Duodenal mucosa (tissue), 2 donors: ENCODE data around the gene LARP6.

Source experiments
- H3K27ac ChIP-seq: one replicate; pipeline ENCODE4 v1.7.0; 2013; ENCODE audit warnings: low read depth, low read length
- H3K27me3 ChIP-seq, 2 donors: one replicate each; pipeline ENCODE4 v1.7.0; 2013; ENCODE audit warnings: low read length in 2 of 2, control low read depth in 1 of 2; ENCODE audit not compliant: insufficient read depth in 2 of 2, control insufficient read depth in 1 of 2
- H3K36me3 ChIP-seq, 2 donors: one replicate each; pipeline ENCODE4 v1.7.0; 2013; ENCODE audit warnings: low read length in 2 of 2, control low read depth in 1 of 2; ENCODE audit not compliant: insufficient read depth in 2 of 2, control insufficient read depth in 1 of 2
- H3K4me1 ChIP-seq, 2 donors: one replicate each; pipeline ENCODE4 v1.7.0; 2013; ENCODE audit warnings: low read length in 2 of 2, control low read depth in 1 of 2; ENCODE audit not compliant: insufficient read depth in 2 of 2, control insufficient read depth in 1 of 2
- H3K4me3 ChIP-seq, 2 donors: one replicate each; pipeline ENCODE4 v1.7.0; 2013; ENCODE audit warnings: low read length in 2 of 2, low read depth in 1 of 2
- H3K9ac ChIP-seq, 2 donors: one replicate each; pipeline ENCODE4 v1.7.0; 2013; ENCODE audit warnings: low read length in 2 of 2, low read depth in 1 of 2
- H3K9me3 ChIP-seq, 2 donors: one replicate each; pipeline ENCODE4 v1.7.0; 2013; ENCODE audit warnings: low read length in 2 of 2, control low read depth in 1 of 2; ENCODE audit not compliant: control insufficient read depth in 1 of 2

LARP6 gene

GRCh38 chr15:70851889-70852288 lies 2.1 kb downstream of the LARP6 start:
- no peak overlapping the region for H3K27ac ChIP-seq
- H3K9ac ChIP-seq: no peak overlapping the region
- no peaks in the 10 kb centered on the region for H3K9me3 ChIP-seq
- peaks cover 0 to 3% of the 10 kb centered on the region in 2 donors for H3K4me1 ChIP-seq
- H3K27me3 ChIP-seq: peaks cover 19 to 32% of the 10 kb centered on the region in 2 donors
- H3K36me3 ChIP-seq: no peaks in the 10 kb centered on the region
- H3K4me3 ChIP-seq: no peak overlapping the region

GRCh38 chr15:70845602-70846360 lies 8.2 kb downstream of the LARP6 start:
- Histone ChIP-seq H3K27me3 (no peaks in the 10 kb centered on the region), H3K9me3 (no peaks in the 10 kb centered on the region), H3K9ac (no peak overlapping the region), H3K4me1 (no peaks in the 10 kb centered on the region), H3K4me3 (no peak overlapping the region), H3K36me3 (no peaks in the 10 kb centered on the region), H3K27ac (no peak overlapping the region)

- Histone ChIP-seq H3K27me3 (no peaks in the 10 kb centered on the region), H3K36me3 (no peaks in the 10 kb centered on the region), H3K9ac (no peak overlapping the region), H3K27ac (no peak overlapping the region), H3K4me3 (no peak overlapping the region), H3K9me3 (no peaks in the 10 kb centered on the region), H3K4me1 (no peaks in the 10 kb centered on the region)
These were observed 16.5 kb downstream of the LARP6 start for GRCh38 chr15:70837476-70837875.

- H3K9me3 ChIP-seq: no peaks in the 10 kb centered on the region
- no peaks in the 10 kb centered on the region for H3K27me3 ChIP-seq
- H3K36me3 ChIP-seq: no peaks in the 10 kb centered on the region
- peaks cover 0 to under 1% of the 10 kb centered on the region in 2 donors for H3K4me1 ChIP-seq
- no peak overlapping the region for H3K27ac ChIP-seq
- H3K4me3 ChIP-seq: no peak overlapping the region
- H3K9ac ChIP-seq: no peak overlapping the region
These were observed 18.1 kb downstream of the LARP6 start for GRCh38 chr15:70835841-70836240.

GRCh38 chr15:70835415-70835814 lies 18.5 kb downstream of the LARP6 start:
- Histone ChIP-seq H3K4me1 (peaks cover 0 to 2% of the 10 kb centered on the region in 2 donors), H3K9ac (no peak overlapping the region), H3K9me3 (no peaks in the 10 kb centered on the region), H3K4me3 (no peak overlapping the region), H3K27me3 (no peaks in the 10 kb centered on the region), H3K27ac (no peak overlapping the region), H3K36me3 (no peaks in the 10 kb centered on the region)

DNA sequence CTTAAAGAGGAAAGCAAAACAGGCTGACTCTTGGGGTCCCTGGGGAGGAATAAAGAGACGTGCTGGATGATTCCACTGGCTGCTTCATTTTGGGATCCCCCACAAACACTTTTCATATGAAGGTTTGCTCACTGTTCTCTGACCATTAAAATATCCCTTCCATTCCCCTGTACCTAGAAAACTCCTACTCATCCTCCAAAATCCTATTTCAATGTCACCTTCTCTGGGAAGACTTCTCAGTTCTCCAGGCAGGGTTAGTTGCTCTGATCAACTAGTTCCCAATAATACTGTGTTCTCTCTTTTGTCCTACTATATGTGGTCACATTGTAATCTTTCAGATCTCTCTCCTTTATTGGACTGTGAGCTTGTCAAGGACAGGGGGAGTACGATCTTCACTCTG lies 19.0 kb downstream of the LARP6 start:
- H3K9ac ChIP-seq: no peak overlapping the region
- no peak overlapping the region for H3K4me3 ChIP-seq
- H3K27ac ChIP-seq: no peak overlapping the region
- no peaks in the 10 kb centered on the region for H3K27me3 ChIP-seq
- no peaks in the 10 kb centered on the region for H3K36me3 ChIP-seq
- H3K9me3 ChIP-seq: no peaks in the 10 kb centered on the region
- H3K4me1 ChIP-seq: peaks cover 0 to 2% of the 10 kb centered on the region in 2 donors

DNA sequence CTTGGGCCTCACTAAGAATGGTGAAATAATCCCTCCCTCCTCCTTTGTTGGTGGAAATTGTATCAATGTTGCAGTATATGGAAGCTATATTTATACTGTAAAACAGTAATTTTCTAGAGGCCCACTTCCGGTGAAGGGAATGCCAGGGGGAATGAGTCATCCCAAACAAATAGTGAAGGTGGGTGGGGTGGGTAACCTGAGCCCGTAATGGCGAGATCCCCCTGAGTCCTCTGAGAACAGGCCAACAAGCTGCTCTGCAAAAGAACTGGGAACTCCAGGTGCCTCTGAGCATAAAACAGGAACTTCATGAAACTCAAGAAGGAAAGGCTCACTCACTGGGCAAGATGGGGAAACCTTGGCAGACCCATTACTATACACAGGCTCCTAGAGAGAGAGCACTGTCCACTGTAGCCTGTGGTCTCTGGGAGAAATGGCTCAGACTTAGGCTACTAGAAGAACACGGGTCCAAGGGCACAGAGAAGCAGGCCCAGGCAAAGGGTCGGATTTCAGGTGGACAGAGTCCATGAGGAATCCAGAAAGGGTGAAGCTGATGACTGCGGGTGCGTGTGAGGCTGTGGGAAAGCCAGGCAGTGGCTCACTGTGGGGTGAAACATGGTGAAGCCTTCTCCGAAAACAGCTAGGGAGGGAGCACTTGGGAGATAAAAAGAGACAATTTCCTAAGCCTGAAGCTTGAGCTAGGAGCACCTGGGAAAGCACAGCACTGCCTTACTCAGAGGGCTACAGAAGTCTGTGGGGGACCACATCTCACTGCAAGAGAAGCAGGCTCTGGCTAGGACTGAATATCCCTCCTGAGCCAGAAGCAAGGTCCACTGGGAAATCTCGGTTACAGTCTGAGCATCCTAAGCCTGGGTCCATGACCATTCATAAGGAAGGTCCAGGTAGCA lies 19.8 kb downstream of the LARP6 start:
- Histone ChIP-seq H3K27ac (no peak overlapping the region), H3K27me3 (no peaks in the 10 kb centered on the region), H3K36me3 (no peaks in the 10 kb centered on the region), H3K9me3 (no peaks in the 10 kb centered on the region), H3K4me3 (no peak overlapping the region), H3K9ac (no peak overlapping the region), H3K4me1 (peaks cover 0 to 2% of the 10 kb centered on the region in 2 donors)

GRCh38 chr15:70833422-70833821 lies 20.5 kb downstream of the LARP6 start:
- Histone ChIP-seq H3K27me3 (no peaks in the 10 kb centered on the region), H3K36me3 (no peaks in the 10 kb centered on the region), H3K9ac (no peak overlapping the region), H3K4me1 (peaks cover 0 to 2% of the 10 kb centered on the region in 2 donors), H3K4me3 (no peak overlapping the region), H3K9me3 (no peaks in the 10 kb centered on the region), H3K27ac (no peak overlapping the region)

- no peak overlapping the region for H3K27ac ChIP-seq
- no peaks in the 10 kb centered on the region for H3K36me3 ChIP-seq
- no peak overlapping the region for H3K4me3 ChIP-seq
These were observed 21.8 kb downstream of the LARP6 start for GRCh38 chr15:70832176-70832575.

More at GRCh38 chr15:70832176-70832575, 21.8 kb downstream of the LARP6 start:
- no peak overlapping the region for H3K9ac ChIP-seq
- peaks cover 0 to 2% of the 10 kb centered on the region in 2 donors for H3K4me1 ChIP-seq
- no peaks in the 10 kb centered on the region for H3K27me3 ChIP-seq
- no peaks in the 10 kb centered on the region for H3K9me3 ChIP-seq
